ENCODE results near the gene TSACC.

The TSACC gene

GRCh38 chr1:156394835-156395461, 56.6 kb downstream of the TSACC start:
- no peak for DNase-seq (ENCODE audit: low spot score)
